ENCODE results near the gene DNAH2.

Gene DNAH2

GRCh38 chr17:7820231-7820630 is 102.7 kb downstream of the DNAH2 start:
- H3K4me1 ChIP-seq (ENCODE audit: control insufficient read depth in 1 of 2, insufficient read depth in 1 of 2, low read depth in 1 of 2, low read length in 1 of 2) = peaks cover 7 to 13% of the 10 kb centered on the region in 2 experiments
- no peak for TF ChIP-seq CTCF (IDR thresholded peaks at IDR 0.05)
- H3K4me3 ChIP-seq (ENCODE audit: low read depth in 1 of 2, low read length in 1 of 2) = no peak overlapping the region
- H3K9me3 ChIP-seq = no peaks in the 10 kb centered on the region
- no peak overlapping the region for H3K27ac ChIP-seq
- no peaks in the 10 kb centered on the region for H3K36me3 ChIP-seq
- H3K27me3 ChIP-seq = no peaks in the 10 kb centered on the region

GRCh38 chr17:7822126-7822525 is 104.6 kb downstream of the DNAH2 start:
- Histone ChIP-seq H3K4me3 (ENCODE audit: low read depth in 1 of 2, low read length in 1 of 2) (no peak overlapping the region), H3K27ac (no peak overlapping the region), H3K9me3 (no peaks in the 10 kb centered on the region), H3K4me1 (ENCODE audit: control insufficient read depth in 1 of 2, insufficient read depth in 1 of 2, low read depth in 1 of 2, low read length in 1 of 2) (peaks cover 7 to 13% of the 10 kb centered on the region in 2 experiments), H3K27me3 (peaks cover 12% of the 10 kb centered on the region), H3K36me3 (no peaks in the 10 kb centered on the region)
- no peak for TF ChIP-seq CTCF (IDR thresholded peaks at IDR 0.05)

- Histone ChIP-seq H3K4me1 (ENCODE audit: control insufficient read depth in 1 of 2, insufficient read depth in 1 of 2, low read depth in 1 of 2, low read length in 1 of 2) (peaks cover 7 to 13% of the 10 kb centered on the region in 2 experiments), H3K27ac (no peak overlapping the region), H3K27me3 (peaks cover 24% of the 10 kb centered on the region), H3K4me3 (ENCODE audit: low read depth in 1 of 2, low read length in 1 of 2) (no peak overlapping the region), H3K36me3 (no peaks in the 10 kb centered on the region), H3K9me3 (no peaks in the 10 kb centered on the region)
- TF ChIP-seq CTCF (IDR thresholded peaks at IDR 0.05) = no peak
Observed at GRCh38 chr17:7823581-7824001, 106.0 kb downstream of the DNAH2 start.

- H3K4me1 ChIP-seq (ENCODE audit: control insufficient read depth in 1 of 2, insufficient read depth in 1 of 2, low read depth in 1 of 2, low read length in 1 of 2) = peaks cover 4 to 12% of the 10 kb centered on the region in 2 experiments
- no peaks in the 10 kb centered on the region for H3K9me3 ChIP-seq
- peaks cover 24% of the 10 kb centered on the region for H3K27me3 ChIP-seq
- H3K27ac ChIP-seq = peak overlapping the region; percentile 25
- H3K4me3 ChIP-seq (ENCODE audit: low read depth in 1 of 2, low read length in 1 of 2) = no peak overlapping the region
- H3K36me3 ChIP-seq = no peaks in the 10 kb centered on the region
- no peak for TF ChIP-seq CTCF (IDR thresholded peaks at IDR 0.05)
Observed at GRCh38 chr17:7824021-7824924, 106.7 kb downstream of the DNAH2 start.

GRCh38 chr17:7825206-7825990 is 107.9 kb downstream of the DNAH2 start:
- H3K27ac ChIP-seq = no peak overlapping the region
- H3K4me3 ChIP-seq (ENCODE audit: low read depth in 1 of 2, low read length in 1 of 2) = no peak overlapping the region
- no peaks in the 10 kb centered on the region for H3K9me3 ChIP-seq
- no peaks in the 10 kb centered on the region for H3K36me3 ChIP-seq
- TF ChIP-seq CTCF (IDR thresholded peaks at IDR 0.05) = peak; percentile 29
- peaks cover 24% of the 10 kb centered on the region for H3K27me3 ChIP-seq
- peaks cover 0 to 8% of the 10 kb centered on the region in 2 experiments for H3K4me1 ChIP-seq (ENCODE audit: control insufficient read depth in 1 of 2, insufficient read depth in 1 of 2, low read depth in 1 of 2, low read length in 1 of 2)

All from neutrophil (primary cell).